HG02763 (cell line): ENCODE data around the gene TUFM.

Source experiments
- ATAC-seq: cut with Tn5 transposase; IDR thresholded peaks from one replicate; pipeline ENCODE4 v1.9.1; 2021; ENCODE audit warnings: mild to moderate bottlenecking, moderate library complexity; ENCODE audit not compliant: unreplicated experiment

Gene TUFM

GRCh38 chr16:28802235-28803019 is 43.7 kb downstream of the TUFM start:
- ATAC-seq, result peak; percentile 68
